HUES6 (cell line): Measurements from ENCODE around the gene HDAC11.
"Not testable (repeated sequence)": the region's sequence is repeated elsewhere in the genome, so short reads cannot be mapped to it uniquely, and the experiment has no call there.

Experiments used
- H3K27ac ChIP-seq: 2 replicates; pipeline ENCODE4 v1.7.0; 2013; ENCODE audit warnings: low read depth, mild to moderate bottlenecking, low read length, inconsistent platforms
- H3K27me3 ChIP-seq: 2 replicates; pipeline ENCODE4 v1.6.1; 2013; ENCODE audit warnings: low read length; ENCODE audit not compliant: control insufficient read depth, insufficient read depth
- H3K36me3 ChIP-seq: 2 replicates; pipeline ENCODE4 v1.6.1; 2013; ENCODE audit warnings: low read length; ENCODE audit not compliant: control insufficient read depth, insufficient read depth
- H3K4me1 ChIP-seq: 2 replicates; pipeline ENCODE4 v1.6.1; 2013; ENCODE audit warnings: low read length; ENCODE audit not compliant: control insufficient read depth, insufficient read depth
- H3K4me3 ChIP-seq: 2 replicates; pipeline ENCODE4 v1.5.1; 2013; ENCODE audit warnings: low read depth, low read length
- H3K9ac ChIP-seq: one replicate; pipeline ENCODE4 v1.6.1; 2013; ENCODE audit warnings: mild to moderate bottlenecking, low read length
- H3K9me3 ChIP-seq: 2 replicates; pipeline ENCODE4 v1.6.1; 2013; ENCODE audit warnings: low read depth, low read length; ENCODE audit not compliant: control insufficient read depth, insufficient read depth

Gene HDAC11

DNA sequence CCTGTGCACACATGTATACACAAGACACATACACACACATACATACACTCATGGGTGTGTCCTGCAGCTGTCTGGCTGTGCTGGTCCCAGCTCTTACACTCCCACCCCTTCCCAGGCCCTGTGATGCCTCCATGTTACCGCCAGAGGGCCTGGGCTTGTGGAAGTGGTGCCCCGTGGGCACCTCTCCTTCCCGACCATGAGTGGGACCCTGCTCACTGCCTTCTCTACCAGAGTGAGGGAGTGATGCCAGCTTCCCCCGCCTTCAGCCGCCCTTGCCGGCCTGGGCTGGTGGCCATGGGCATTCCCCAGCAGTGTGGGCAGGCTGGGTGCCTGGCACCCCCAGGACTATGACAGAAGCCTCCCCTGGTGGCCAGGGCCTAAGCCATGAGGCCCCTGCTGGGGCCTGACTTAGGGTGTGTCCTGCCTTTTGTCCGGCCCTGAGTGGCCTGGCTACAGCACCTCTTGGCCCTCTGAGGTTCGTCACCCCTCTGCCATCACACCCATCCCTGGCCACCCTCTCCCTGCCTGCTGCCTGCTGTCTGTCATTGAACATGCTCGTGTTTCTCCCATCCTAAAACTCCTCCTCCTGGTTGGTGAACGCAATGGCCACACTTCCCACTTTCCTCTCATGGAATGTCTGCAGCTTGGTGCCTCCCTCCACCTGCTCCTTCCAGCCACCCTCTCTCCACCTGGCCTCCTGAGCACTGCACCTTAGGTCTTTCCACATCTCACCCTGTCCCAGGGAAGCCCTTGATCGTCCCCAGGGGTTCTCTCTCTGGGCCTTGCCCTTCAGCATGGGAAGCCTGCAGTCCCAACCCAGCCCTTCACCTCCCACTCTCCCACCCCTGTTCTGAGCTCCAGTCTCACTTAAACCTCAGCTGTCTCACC is 14.6 kb downstream of the HDAC11 start:
- peaks cover 3% of the 10 kb centered on the region; the same call in 1 of the 2 replicates for H3K4me1 ChIP-seq
- H3K36me3 ChIP-seq = no peaks in the 10 kb centered on the region
- no peak overlapping the region for H3K9ac ChIP-seq
- no peaks in the 10 kb centered on the region for H3K9me3 ChIP-seq
- H3K27me3 ChIP-seq = no peaks in the 10 kb centered on the region
- no peak overlapping the region for H3K27ac ChIP-seq
- H3K4me3 ChIP-seq = no peak overlapping the region

DNA sequence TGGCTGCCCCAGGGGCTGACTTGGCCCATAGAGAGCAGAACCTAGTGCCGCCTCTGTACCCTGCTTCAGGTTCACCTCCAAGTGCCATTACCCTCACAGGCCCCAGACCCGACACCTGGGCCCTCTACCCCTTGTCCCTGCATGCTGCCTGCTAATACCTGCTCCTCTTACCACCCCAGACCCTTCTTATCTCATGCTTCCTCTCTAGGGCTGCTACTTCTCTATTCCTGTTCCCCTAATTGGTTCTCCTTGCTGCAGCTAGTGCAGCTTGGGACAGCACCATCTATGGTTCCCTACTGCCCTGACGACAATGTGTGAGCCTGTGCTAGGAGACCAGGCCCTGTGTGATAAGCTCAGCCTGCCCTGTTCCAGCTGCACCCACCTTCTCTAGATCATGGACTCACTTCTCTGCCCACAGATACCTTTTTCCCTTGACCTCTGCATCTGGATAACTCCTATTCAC is 15.3 kb downstream of the HDAC11 start:
- Histone ChIP-seq H3K4me1 (peaks cover 3% of the 10 kb centered on the region; the same call in 1 of the 2 replicates), H3K27me3 (no peaks in the 10 kb centered on the region), H3K36me3 (no peaks in the 10 kb centered on the region), H3K9ac (no peak overlapping the region), H3K4me3 (no peak overlapping the region), H3K9me3 (no peaks in the 10 kb centered on the region), H3K27ac (no peak overlapping the region)

DNA sequence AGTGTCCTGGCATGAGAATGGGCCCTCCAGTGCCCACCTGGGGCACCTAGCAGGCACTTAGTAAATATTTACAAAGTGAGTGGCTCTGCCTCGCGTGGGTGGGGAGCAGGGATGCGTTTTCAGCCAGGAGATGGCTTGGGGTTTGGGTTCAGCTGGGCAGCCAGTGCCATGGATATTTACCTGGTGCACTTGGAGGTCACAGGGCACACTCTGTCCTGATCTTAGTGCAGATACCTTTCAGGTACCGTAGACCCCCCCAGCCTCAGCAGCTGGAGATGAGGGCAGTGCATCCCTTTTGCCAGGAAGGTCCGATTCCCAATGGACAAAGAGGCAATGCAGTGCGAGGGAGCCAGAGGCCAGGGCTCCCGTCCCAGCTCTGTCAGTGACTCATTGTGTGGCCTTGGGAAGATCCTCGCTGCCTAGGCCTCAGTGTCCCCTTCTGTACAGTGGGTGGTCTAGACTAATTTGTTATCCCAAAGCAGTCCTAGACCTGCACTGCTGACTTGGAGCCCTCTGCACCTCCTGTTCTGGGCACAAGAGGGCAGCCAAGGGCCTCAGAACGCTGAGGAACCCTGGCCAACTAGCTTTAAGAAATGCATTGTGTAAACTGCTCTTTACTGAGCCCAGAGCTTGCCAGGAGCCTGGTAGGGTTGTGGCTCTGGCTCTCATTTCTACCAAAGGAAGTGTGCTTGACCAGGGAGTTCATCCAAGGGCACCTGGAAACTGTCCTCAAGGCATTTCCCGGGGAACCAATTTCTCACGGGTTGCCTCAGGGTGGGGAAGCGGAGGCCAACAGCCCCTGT is 16.0 kb downstream of the HDAC11 start:
- Histone ChIP-seq H3K36me3 (no peaks in the 10 kb centered on the region), H3K27me3 (no peaks in the 10 kb centered on the region), H3K4me1 (peaks cover 3% of the 10 kb centered on the region; the same call in 1 of the 2 replicates), H3K4me3 (no peak overlapping the region), H3K9ac (no peak overlapping the region), H3K9me3 (no peaks in the 10 kb centered on the region), H3K27ac (no peak overlapping the region)

DNA sequence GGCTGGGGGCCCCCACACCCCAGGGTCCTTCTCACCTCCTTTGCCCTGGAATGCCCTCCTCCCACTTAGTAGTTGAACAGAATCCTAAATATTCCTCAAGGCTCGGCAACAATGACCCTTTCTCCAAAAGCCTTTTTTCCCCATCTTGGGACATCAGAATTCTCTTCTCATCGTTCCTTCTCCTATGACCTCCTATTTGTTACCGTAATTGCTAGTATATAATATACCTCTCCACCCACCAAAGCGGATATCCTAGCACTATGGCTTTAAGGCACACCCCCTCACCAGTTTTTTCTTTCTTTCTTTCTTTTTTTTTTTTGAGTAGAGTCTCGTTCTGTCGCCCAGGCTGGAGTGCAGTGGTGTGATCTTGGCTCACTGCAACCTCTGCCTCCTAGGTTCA is 16.8 kb downstream of the HDAC11 start:
- Histone ChIP-seq H3K4me3 (no peak overlapping the region), H3K9ac (no peak overlapping the region), H3K27ac (no peak overlapping the region), H3K36me3 (no peaks in the 10 kb centered on the region), H3K4me1 (peaks cover 3% of the 10 kb centered on the region; the same call in 1 of the 2 replicates), H3K9me3 (no peaks in the 10 kb centered on the region), H3K27me3 (no peaks in the 10 kb centered on the region)

DNA sequence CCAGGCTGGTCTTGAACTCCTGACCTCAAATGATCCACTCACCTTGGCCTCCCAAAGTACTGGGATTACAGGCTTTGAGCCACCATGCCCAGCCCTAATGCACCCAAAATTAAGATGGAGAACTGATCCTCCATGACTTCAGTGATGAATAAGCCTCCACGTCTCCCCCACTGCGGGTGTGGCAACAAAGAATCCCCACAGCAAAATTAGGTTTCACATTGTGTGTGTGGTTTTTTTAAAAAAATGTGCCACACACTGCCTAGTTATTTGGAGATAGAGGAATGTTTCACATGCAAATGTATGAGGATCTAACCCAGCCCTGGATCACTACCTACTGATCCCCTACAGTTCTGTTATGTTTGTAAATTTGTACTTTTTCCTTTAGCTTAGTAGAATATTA is 17.3 kb downstream of the HDAC11 start:
- Histone ChIP-seq H3K9me3 (no peaks in the 10 kb centered on the region), H3K27me3 (no peaks in the 10 kb centered on the region), H3K4me3 (no peak overlapping the region), H3K27ac (no peak overlapping the region), H3K4me1 (peaks cover 3% of the 10 kb centered on the region; the same call in 1 of the 2 replicates), H3K36me3 (no peaks in the 10 kb centered on the region), H3K9ac (no peak overlapping the region)

DNA sequence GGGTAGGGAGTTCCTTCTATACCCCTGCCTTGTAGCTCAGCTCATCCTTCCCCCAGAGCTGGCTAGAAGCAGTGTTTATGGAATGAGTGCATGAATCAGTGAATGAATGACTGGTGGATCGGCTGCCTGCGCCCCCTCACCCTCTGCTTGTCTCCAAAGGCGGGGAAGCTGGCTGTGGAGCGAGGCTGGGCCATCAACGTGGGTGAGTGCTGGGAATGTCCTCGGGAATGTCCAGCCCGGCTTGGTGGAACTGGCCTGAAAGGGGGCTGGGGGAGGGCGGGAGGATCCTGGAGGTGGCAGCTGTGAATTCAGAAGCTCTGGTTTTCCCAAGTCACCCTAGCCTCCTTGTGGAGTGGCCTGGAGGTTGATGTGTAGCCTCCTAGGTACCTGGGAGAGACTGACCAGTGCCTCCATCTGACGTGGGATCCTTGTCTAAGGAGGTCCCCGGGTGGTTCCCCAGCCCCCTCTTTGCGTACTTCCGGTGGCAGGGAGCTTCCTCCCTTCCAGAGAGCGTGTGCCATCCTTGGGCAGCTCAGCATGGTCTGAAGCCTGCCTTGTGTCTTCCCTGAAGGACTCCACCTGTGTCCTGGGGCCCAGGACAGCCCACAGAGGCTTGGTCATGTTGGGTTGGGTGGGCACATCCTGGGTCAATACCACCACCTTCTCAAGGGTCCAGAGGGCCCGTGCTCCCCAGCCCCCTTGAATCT is 18.4 kb downstream of the HDAC11 start:
- Histone ChIP-seq H3K27me3 (no peaks in the 10 kb centered on the region), H3K36me3 (no peaks in the 10 kb centered on the region), H3K9me3 (no peaks in the 10 kb centered on the region), H3K4me1 (peaks cover 3% of the 10 kb centered on the region; the same call in 1 of the 2 replicates), H3K9ac (no peak overlapping the region), H3K4me3 (no peak overlapping the region), H3K27ac (no peak overlapping the region)

DNA sequence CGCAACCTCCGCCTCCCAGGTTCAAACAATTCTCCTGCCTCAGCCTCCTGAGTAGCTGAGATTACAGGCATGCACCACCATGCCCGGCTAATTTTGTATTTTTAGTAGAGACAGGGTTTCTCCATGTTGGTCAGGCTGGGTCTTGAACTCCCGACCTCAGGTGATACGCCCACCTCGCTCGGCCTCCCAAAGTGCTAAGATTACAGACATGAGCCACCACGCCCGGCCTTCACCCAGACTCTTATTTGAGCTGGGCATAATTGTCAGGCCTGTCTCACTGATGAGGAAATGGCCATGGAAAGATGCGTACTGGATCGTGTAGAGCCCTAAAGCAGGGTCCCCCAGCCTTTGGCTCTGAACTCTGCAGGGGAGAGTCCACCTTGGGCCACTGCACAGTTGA is 19.1 kb downstream of the HDAC11 start:
- H3K27me3 ChIP-seq, H3K9me3 ChIP-seq: not testable (repeated sequence)

DNA sequence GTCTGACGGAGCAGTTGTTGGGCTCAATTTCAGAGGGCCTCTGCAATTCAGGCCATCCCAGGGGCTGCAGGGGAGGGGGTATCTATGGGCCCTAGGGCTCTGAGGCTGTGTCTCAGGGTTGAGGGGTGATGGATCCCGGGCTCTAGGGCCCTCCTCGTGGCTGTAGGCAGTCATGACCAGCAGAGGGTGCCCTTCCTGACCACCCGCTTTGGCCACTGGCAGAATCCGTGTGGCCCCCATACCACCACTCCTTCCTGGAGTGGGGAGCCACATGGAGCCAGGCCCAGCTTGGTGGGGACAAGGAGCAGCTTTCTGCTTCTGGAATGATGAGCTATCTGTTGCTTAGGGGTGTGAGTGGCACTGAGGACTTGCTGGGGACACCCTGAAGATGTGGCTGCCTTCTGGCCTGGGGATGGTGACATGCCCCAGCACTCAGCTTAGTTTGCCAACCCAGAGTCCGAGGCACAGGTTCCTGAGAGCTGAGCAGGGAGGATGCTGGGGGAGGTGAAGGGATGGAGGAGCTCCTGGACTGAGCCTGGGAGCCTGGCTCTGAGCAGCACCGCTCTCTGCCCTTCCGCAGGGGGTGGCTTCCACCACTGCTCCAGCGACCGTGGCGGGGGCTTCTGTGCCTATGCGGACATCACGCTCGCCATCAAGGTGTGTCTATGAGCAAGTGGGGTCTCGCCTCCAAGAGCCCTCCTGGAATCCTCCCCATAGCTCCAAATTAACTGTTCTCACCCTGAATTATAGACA is 20.2 kb downstream of the HDAC11 start:
- Histone ChIP-seq H3K36me3 (no peaks in the 10 kb centered on the region), H3K27me3 (no peaks in the 10 kb centered on the region), H3K9me3 (no peaks in the 10 kb centered on the region), H3K4me3 (no peak overlapping the region), H3K9ac (no peak overlapping the region), H3K27ac (no peak overlapping the region), H3K4me1 (peaks cover 3% of the 10 kb centered on the region; the same call in 1 of the 2 replicates)

More for the DNA sequence above, 19.1 kb downstream of the HDAC11 start:
- not testable (repeated sequence) for H3K4me1 ChIP-seq, H3K27ac ChIP-seq, H3K9ac ChIP-seq, H3K36me3 ChIP-seq, H3K4me3 ChIP-seq

DNA sequence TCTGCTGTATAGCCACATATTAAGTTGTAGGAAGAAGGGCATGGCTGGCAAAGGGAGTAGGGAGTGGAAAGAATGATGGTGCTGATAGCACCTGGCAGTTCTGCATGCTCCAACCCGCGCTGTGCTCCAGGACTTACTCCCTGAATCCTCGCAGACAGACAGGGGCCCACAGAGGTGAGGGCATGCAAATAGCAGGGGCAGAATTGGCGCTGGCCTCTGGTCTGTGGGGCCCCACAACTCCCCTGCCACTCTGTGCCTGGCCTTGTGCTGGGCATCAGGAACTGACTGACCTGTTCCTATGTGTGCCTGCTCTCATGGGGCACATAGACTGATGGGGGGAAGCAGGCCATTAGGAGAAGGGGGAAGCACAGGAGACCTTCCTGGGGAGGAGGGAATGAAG is 20.9 kb downstream of the HDAC11 start:
- H3K27ac ChIP-seq = no peak overlapping the region
- no peaks in the 10 kb centered on the region for H3K36me3 ChIP-seq
- no peaks in the 10 kb centered on the region for H3K9me3 ChIP-seq
- H3K4me3 ChIP-seq = no peak overlapping the region
- peaks cover 8% of the 10 kb centered on the region; the same call in 1 of the 2 replicates for H3K4me1 ChIP-seq
- no peak overlapping the region for H3K9ac ChIP-seq
- H3K27me3 ChIP-seq = no peaks in the 10 kb centered on the region

DNA sequence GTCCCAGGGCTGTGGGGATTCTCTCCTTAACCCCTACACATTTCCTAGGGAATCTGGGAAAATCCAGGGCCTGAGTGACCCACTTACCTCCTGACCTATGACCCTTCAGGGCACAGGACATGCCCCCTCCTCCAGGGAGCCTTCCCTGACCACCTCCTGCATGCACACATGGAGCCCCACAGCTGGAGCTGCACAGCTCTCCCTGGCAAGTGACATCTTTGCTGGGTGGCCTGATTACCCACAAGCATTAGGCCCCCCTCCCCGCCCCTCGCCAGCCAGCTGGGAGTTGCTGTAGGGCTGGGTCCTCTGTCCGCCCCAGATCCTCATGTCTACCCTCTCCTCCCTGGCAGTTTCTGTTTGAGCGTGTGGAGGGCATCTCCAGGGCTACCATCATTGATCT is 21.4 kb downstream of the HDAC11 start:
- Histone ChIP-seq H3K9ac (no peak overlapping the region), H3K36me3 (no peaks in the 10 kb centered on the region), H3K9me3 (no peaks in the 10 kb centered on the region), H3K27me3 (no peaks in the 10 kb centered on the region), H3K4me3 (no peak overlapping the region), H3K27ac (no peak overlapping the region), H3K4me1 (peaks cover 7% of the 10 kb centered on the region; the same call in 1 of the 2 replicates)
